Astrocyte of the hippocampus (primary cell): ENCODE results near the gene COL23A1.

Experiments
- DNase-seq: peaks from one replicate; pipeline ENCODE4 v3.0.0; 2011; ENCODE audit warnings: low read depth, low spot score

The COL23A1 gene

GRCh38 chr5:178341851-178342140 is 248.4 kb downstream of the COL23A1 start:
- no peak for DNase-seq

- no peak for DNase-seq
Observed at GRCh38 chr5:178341091-178341850, 248.9 kb downstream of the COL23A1 start.

DNA sequence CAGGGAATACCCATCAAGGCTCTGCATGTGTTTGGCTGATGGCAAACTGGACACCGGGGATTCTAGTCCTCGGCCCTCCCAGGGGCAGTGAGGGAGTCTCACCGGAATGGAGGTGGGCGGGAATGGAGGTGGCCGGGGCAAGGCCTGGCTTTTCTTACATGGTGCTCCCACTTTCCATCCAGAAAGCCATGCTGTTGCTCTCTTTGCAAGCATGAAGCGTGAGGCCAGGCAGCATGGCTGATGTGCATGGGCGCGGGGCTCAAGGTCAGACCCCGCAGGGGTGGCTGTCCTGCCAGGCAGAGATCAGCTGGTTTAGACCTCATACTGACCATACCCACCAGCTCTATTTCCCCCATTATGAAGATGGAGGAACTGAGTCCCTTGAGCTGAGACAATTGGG is 249.6 kb downstream of the COL23A1 start:
- DNase-seq = no peak

GRCh38 chr5:178340187-178340586 is 250.0 kb downstream of the COL23A1 start:
- no peak for DNase-seq

DNA sequence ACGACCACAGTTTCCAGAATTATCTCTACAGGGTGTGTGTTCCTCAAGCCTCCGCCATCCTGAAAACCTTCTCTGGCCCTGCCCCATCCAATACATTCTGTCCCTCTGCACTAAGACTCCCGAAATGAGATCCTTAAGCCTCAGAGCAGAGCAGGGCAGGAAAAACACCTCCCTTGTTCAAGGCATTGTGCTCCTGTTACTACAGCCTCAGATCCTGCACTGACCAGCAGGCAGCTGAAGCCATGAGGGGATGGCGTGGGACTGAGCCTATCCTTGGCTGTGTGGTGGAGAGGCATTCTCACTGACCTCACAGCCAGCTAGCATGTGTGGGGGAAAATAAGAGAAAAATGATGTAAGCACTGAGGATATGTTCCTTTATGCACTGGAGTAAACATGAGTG is 250.9 kb downstream of the COL23A1 start:
- DNase-seq = no peak

GRCh38 chr5:178338750-178339144 is 251.4 kb downstream of the COL23A1 start:
- no peak for DNase-seq

DNA sequence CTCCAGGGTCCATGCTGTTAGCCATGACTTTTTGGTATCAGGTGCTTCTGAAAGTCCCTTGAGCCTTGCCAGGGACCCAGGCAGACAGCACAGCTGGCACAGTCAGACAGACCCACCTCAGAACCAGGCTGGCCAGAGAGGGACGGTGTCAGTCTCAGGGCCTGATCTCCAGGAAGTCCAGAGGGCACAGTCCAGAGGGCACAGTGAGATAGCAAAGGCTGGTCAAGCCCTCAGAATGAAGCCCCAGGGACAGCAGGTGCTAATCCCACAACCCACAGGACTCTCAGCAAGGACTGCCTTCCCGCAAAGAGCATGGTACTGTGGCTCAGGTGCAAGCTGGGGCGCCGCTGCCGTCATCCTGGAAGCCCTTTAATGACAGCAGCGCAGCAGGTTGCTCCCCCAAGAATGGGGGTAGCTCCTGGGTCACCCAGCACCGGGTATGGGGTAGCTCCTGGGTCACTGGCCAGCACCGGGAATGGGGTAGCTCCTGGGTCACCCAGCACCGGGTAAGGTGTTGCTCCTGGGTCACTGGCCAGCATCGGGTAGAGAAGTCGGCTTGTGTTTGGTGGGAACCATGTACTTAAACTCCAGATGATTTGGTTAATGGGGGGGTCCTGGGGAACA is 252.0 kb downstream of the COL23A1 start:
- no peak for DNase-seq

DNA sequence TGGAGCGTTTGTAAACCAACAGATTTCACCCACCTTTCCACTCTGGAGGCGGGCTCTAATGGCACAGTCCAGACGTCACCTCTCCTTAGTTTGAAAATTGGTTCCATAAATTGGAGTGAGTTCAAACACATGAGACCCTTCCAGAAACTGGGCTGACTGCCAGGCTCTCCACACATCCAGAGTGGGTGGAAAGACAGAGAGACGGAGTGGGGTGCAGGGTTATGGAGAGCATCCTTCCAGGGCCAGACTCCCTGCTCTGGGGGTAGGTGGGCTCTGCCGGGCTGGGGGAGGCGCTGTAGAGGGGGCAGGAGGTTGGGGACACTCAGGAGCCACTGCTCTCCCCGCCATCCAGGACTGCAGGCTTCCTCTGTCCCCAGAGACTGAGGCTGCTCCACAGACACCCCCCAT is 252.9 kb downstream of the COL23A1 start:
- no peak for DNase-seq

- DNase-seq = no peak
Observed at GRCh38 chr5:178336889-178337288, 253.3 kb downstream of the COL23A1 start.

DNA sequence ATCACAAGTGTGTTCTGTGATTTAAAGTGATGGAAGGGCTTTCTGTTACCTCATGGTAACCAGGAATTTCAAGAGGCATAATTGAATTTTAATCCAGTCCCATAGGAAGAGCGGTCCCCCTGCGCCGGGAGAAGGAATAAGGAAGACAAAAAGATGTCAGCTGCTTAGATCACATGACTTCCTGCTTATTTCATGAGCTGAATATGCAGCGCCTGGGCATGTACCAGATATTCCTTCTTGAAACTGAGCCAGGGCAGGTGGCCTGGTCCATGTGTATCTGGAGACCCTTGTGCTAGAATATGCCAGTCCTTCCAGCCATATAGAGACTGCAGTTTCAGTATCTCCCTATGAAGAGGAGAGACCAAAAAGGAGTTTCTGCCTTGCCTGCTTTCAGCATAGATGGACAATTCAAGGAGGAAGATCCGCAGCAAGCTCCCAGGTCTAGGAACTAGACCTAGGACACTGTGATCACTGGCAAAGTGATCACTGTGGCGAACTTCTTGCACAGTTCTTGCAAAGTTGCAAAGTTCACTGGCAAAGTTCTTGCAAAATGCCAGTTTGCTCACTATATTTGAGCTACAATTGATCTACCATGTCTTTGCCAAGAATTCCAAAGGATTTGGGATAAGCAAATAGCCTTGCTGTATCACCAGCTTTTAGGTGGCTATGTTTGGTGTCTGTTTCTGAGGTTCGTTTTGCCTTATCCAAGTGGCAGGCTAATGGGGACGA is 254.7 kb downstream of the COL23A1 start:
- DNase-seq = no peak

- no peak for DNase-seq
Observed at GRCh38 chr5:178334861-178335260, 255.3 kb downstream of the COL23A1 start.

GRCh38 chr5:178333821-178334481 is 256.2 kb downstream of the COL23A1 start:
- no peak for DNase-seq

DNA sequence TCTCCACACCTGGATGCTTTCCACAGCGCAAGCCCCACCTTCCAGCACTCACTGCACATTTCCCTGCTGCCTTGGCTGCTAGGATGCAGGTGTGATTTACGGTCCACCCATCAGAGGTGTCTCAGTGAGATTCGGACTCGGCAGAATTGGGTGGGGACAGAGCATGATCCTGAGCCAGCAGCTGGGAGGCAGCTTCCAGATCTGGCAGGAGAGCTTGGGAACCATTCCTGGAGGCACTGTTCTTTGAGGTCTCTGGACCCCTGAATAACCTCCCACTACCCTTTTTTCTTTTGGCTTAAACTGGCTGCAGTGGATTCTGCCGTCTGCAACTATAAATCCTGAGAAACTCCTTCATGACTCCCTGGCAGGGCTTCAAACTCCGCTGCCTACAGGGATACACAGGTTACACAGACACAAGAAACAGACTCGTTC is 258.0 kb downstream of the COL23A1 start:
- DNase-seq = no peak

DNA sequence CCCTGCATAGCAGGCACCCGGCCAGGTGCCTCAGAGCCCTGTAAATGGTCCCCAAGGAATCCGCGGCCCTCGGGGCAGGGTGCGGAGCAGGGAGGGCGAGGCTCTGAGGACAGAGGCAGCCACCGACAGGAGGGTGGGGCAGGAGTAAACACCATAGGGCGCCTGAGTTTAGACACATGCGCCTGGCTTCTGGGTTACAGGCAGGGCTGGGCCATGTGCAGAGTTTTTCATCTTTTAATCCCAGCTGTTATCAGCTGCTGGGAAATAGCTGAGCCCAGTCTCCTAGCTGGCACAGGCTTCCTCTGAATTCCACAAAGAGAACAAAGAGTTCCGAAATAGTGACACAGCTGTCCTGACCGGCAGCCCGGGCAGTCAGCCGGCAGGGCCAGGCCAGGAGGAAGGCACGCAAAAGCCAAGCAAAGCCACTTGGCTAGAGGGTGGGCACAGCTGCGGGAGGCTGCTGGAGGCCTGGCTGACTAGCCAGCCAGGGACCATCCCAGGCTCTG is 258.6 kb downstream of the COL23A1 start:
- DNase-seq = peak; percentile 58

GRCh38 chr5:178330791-178331404 is 259.3 kb downstream of the COL23A1 start:
- DNase-seq = no peak

GRCh38 chr5:178328826-178329730 is 261.1 kb downstream of the COL23A1 start:
- DNase-seq = no peak

GRCh38 chr5:178327931-178328711 is 262.1 kb downstream of the COL23A1 start:
- no peak for DNase-seq

DNA sequence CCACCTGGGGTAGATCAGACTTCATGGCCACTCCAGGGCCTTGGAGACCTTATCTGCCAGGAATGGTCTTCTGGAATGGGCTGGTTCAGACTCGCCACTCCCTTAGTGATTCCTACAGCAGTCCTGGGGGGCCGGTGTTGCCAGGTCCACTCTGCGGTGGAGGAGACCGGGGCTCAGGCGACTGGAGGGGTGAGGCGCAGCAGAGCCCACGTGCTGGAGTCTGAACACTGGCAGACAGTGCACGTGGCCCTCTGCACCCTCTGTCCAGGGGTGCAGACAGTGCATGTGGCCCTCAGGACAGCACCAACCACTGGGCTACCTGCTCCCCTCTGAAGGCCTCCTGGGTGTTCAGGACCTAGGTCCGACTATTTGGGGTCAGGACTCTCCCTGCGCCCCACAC is 262.7 kb downstream of the COL23A1 start:
- DNase-seq = no peak

DNA sequence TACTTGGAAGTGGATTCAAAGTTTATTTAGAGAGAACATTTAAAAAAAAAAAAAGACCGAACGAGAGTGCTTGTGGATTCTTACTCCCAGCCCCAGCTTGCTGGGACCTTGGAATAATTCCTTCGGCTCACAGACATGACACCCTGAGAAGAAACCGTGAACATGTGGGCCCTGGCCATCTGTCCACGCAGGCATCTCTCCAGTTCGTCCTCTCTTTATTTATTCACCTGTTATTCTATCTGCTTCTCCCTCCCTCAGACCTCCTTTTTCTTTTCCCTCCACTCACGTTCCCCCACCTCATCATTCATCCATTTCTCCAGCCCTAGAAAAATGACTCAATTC is 263.8 kb downstream of the COL23A1 start:
- no peak for DNase-seq
